Naive thymus-derived CD4-positive, alpha-beta T cell (primary cell): ENCODE results near the gene AP2S1. TPM values are rescaled to one million over a fixed set of nuclear protein-coding genes. Genes with fewer than 3 reads are reported as not detected.

Source experiments
- ATAC-seq: fragments of 150-1000 bp; cut with Tn5 transposase; 2 replicates; pipeline ENCODE4 v1.10.0; 2021; ENCODE audit warnings: mild to moderate bottlenecking, moderate library complexity
- CTCF ChIA-PET: fragments of 350-600 bp; sonication (Branson Sonifier 250); formaldehyde crosslinking; loops from one replicate; lab custom pipeline; 2021; ENCODE audit warnings: antibody characterized with exemption; lab: Charles Lee
- POLR2A ChIA-PET: fragments of 350-600 bp; sonication (Branson Sonifier 250); formaldehyde crosslinking; loops from one replicate; lab custom pipeline; 2021; ENCODE audit warnings: antibody characterized with exemption, inconsistent platforms; lab: Charles Lee
- DNase-seq, 9 donors: peaks; one replicate each; pipeline versions ENCODE4 v3.0.0 to v3.0.0-alpha.2; 2020 to 2022; ENCODE audit warnings: mixed read lengths in 1 of 9
- H3K27ac ChIP-seq: one replicate; pipeline ENCODE4 v1.7.0; 2013; ENCODE audit warnings: mild to moderate bottlenecking, low read depth, low read length, moderate library complexity
- H3K27me3 ChIP-seq, 2 donors: one replicate each; pipeline ENCODE4 v1.7.0; 2013; ENCODE audit warnings: low read length in 2 of 2, mild to moderate bottlenecking in 2 of 2, moderate library complexity in 2 of 2; ENCODE audit not compliant: control insufficient read depth in 2 of 2, insufficient read depth in 2 of 2
- H3K36me3 ChIP-seq, 3 experiments: 1 replicate in 2 of 3; 2 replicates in 1 of 3; pipeline ENCODE4 v1.7.0; 2013; ENCODE audit warnings: low read length in 3 of 3, mild to moderate bottlenecking in 3 of 3, moderate library complexity in 1 of 3; ENCODE audit not compliant: insufficient read depth in 3 of 3, control insufficient read depth in 2 of 3
- H3K4me1 ChIP-seq, 2 donors: one replicate each; pipeline ENCODE4 v1.7.0; 2013; ENCODE audit warnings: low read length in 2 of 2, mild to moderate bottlenecking in 2 of 2, moderate library complexity in 1 of 2; ENCODE audit not compliant: control insufficient read depth in 2 of 2, insufficient read depth in 2 of 2
- H3K4me3 ChIP-seq: 2 replicates; pipeline ENCODE4 v1.7.0; 2013; ENCODE audit warnings: mild to moderate bottlenecking, low read length
- H3K9me3 ChIP-seq, 3 experiments: 1 replicate in 2 of 3; 2 replicates in 1 of 3; pipeline ENCODE4 v1.7.0; 2013; ENCODE audit warnings: low read length in 3 of 3; ENCODE audit not compliant: control insufficient read depth in 2 of 3
- H3K27ac Mint-ChIP-seq, 9 donors: one replicate each; pipeline ENCODE4 v1.8.0; 2020 to 2022; ENCODE audit warnings: mixed read lengths in 9 of 9, mild to moderate bottlenecking in 8 of 9, moderate library complexity in 5 of 9, inconsistent platforms in 2 of 9
- H3K27me3 Mint-ChIP-seq, 5 donors: one replicate each; pipeline ENCODE4 v1.8.0; 2021 to 2022; ENCODE audit warnings: mixed read lengths in 5 of 5, mild to moderate bottlenecking in 1 of 5
- H3K36me3 Mint-ChIP-seq, 5 donors: one replicate each; pipeline ENCODE4 v1.8.0; 2020 to 2022; ENCODE audit warnings: mixed read lengths in 5 of 5, mild to moderate bottlenecking in 3 of 5, inconsistent platforms in 1 of 5
- H3K4me1 Mint-ChIP-seq, 7 donors: one replicate each; pipeline ENCODE4 v1.8.0; 2020 to 2022; ENCODE audit warnings: mixed read lengths in 7 of 7, mild to moderate bottlenecking in 3 of 7, inconsistent platforms in 1 of 7
- H3K4me3 Mint-ChIP-seq, 10 donors: one replicate each; pipeline ENCODE4 v1.8.0; 2020 to 2022; ENCODE audit warnings: mild to moderate bottlenecking in 10 of 10, mixed read lengths in 10 of 10, moderate library complexity in 6 of 10, inconsistent platforms in 2 of 10
- H3K9me3 Mint-ChIP-seq, 11 donors: one replicate each; pipeline ENCODE4 v1.8.0; 2020 to 2022; ENCODE audit warnings: mixed read lengths in 11 of 11, mild to moderate bottlenecking in 4 of 11, inconsistent platforms in 1 of 11, moderate library complexity in 1 of 11
- intact Hi-C, 2 donors: fragments of 100-400 bp; cut with micrococcal nuclease; formaldehyde crosslinking; loops; one replicate each; pipeline ENCODE4 v1.15.1; 2023
- polyA plus RNA-seq, 2 donors: library from polyadenylated mRNA; unstranded; fragments of 300-500 nt; fragmentation: Illumina TruSeq; gene quantifications; one replicate each; pipeline ENCODE4 v1.2.3, GENCODE V29; 2021
- total RNA-seq, 6 experiments: library from RNA in 5 of 6; stranded (reverse) in 5 of 6; gene quantifications; 1 replicate in 5 of 6; 2 replicates in 1 of 6; pipeline ENCODE4 v1.2.3 and lab custom pipeline; 2021 to 2026

The AP2S1 gene
- total and polyA plus RNA-seq, 7 experiments from 2014 or later, result 34.4 to 116 (median 60.1) TPM

DNA sequence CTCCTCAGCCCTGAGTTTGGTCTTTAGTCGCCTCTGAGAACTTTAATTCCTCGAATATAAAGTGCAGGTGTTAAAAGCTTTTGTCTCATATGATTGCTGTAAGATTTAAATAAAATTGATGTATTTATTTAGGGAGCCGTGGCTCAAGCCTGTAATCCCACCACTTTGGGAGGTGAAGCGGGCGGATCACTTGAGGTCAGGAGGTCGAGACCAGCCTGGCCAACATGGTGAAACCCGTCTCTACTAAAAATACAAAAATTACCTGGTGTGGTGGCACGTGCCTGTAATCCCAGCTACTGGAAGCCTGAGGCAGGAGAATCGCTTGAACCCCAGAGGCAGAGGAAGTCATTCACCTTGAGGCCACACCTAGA lies 61.7 kb downstream of the AP2S1 start:
- peaks cover 30 to 42% of the 10 kb centered on the region in 2 donors for H3K4me1 ChIP-seq
- intact Hi-C loops, result loop anchor here (1.0 to 10.0 kb wide), 7 partner anchors 32 to 486 kb away; partner anchors contain the start of genes ZC3H4 (in 2 of the 2), AP2S1 (in 1 of the 2), FKRP (in 1 of the 2) and INAFM1 (in 1 of the 2)
- H3K4me3 ChIP-seq, result peak overlapping the region; percentile 77

DNA sequence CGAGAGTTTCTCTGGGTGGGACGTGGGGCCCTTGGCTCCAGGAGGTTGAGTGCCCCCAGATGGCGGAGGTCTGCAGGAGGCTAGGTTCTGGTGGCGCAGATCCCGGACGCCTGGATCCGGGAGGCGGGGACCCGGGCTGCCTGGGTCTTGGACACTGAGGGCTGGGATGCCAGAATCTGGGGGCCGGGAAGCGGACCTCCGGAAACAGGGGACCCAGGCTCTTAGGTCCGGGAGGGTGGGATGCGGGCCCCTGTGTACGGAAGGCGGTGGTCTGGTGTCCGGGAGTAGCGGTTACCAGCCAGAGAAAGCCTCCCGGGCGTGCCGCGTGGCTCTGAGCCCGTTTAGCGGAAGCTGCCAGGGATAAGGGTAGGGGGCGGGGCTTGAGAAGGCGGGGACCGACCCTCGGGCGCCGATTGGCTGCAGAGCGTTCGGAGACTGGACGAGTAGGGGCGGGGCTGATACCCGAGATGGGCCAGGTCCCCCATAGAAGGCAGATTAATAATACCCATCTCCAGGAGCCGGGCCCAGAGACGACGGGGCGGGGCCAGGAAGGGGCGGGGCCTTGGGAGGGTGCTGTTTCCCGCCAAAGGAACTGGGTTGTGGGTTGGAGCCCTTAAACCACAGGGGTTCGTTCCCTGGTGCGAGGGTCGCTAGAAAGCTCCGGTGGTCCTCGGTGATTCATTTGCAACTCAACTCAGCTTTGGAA lies 62.2 kb downstream of the AP2S1 start, which contains the start of gene SLC1A5:
SLC1A5 (minus strand) TSS at position 333 of the 706 bp plus-strand sequence. CDS start 629 bp downstream, outside the sequence.
- Histone ChIP-seq H3K27ac (peak within 1 kb of the TSS; percentile 62), H3K36me3 (no peaks in the 10 kb centered on the region), H3K9me3 (no peaks in the 10 kb centered on the region), H3K4me3 (peak within 1 kb of the TSS; percentile 77), H3K27me3 (no peaks in the 10 kb centered on the region), H3K4me1 (peaks cover 31 to 44% of the 10 kb centered on the region in 2 donors)
- H3K9me3 Mint-ChIP-seq, result no peaks in the 10 kb centered on the region
- CTCF ChIA-PET, result interaction anchor here (0.5 to 2.2 kb wide), 5 partner anchors 8 to 336 kb away, joined by 3 to 7 read pairs (median 4); no protein-coding TSS in a partner anchor
- peak; percentile 93 for ATAC-seq
- peak within 1 kb of the TSS; percentile 85 to 91 (median 89) for H3K4me3 Mint-ChIP-seq
- peaks cover 19 to 72% (median 60%) of the 10 kb centered on the region in 7 donors for H3K4me1 Mint-ChIP-seq
- H3K27ac Mint-ChIP-seq, result peak within 1 kb of the TSS; percentile 25 to 92 (median 86)
- POLR2A ChIA-PET, result interaction anchor here (1.0 to 3.4 kb wide), 5 partner anchors 30 to 43 kb away, joined by 3 to 14 read pairs (median 3); no protein-coding TSS in a partner anchor
- H3K36me3 Mint-ChIP-seq, result peaks cover 0 to 32% (median 0%) of the 10 kb centered on the region in 5 donors
- DNase-seq, result peak; percentile 77 to 98 (median 84)
- intact Hi-C loops, result loop anchor here (1.0 to 10.0 kb wide), 7 partner anchors 33 to 486 kb away; partner anchors contain the start of genes ZC3H4 (in 2 of the 2), AP2S1 (in 1 of the 2), FKRP (in 1 of the 2) and INAFM1 (in 1 of the 2)
- H3K27me3 Mint-ChIP-seq, result peaks cover 0 to 3% (median 0%) of the 10 kb centered on the region in 5 donors

More for the DNA sequence above, 61.7 kb downstream of the AP2S1 start:
- CTCF ChIA-PET, result interaction anchor here (0.5 to 2.2 kb wide), 4 partner anchors 33 to 335 kb away, joined by 3 to 7 read pairs (median 5); no protein-coding TSS in a partner anchor
- Histone ChIP-seq H3K9me3 (no peaks in the 10 kb centered on the region), H3K27me3 (no peaks in the 10 kb centered on the region), H3K27ac (peak overlapping the region; percentile 62), H3K36me3 (no peaks in the 10 kb centered on the region)
- H3K27me3 Mint-ChIP-seq, result peaks cover 0 to 8% (median 0%) of the 10 kb centered on the region in 5 donors
- H3K36me3 Mint-ChIP-seq, result peaks cover 0 to 27% (median 0%) of the 10 kb centered on the region in 5 donors
- POLR2A ChIA-PET, result interaction anchor here (1.1 to 3.4 kb wide), 3 partner anchors 32 to 44 kb away, joined by 3 to 14 read pairs (median 3); no protein-coding TSS in a partner anchor
- peak overlapping the region; percentile 85 to 91 (median 89) for H3K4me3 Mint-ChIP-seq
- peaks cover 19 to 67% (median 54%) of the 10 kb centered on the region in 7 donors for H3K4me1 Mint-ChIP-seq
- no peaks in the 10 kb centered on the region for H3K9me3 Mint-ChIP-seq
- DNase-seq, result no peak
- H3K27ac Mint-ChIP-seq, result peak overlapping the region in 8 of 9 donors; percentile 25 to 88 (median 78)
- ATAC-seq, result no peak

Other genes with a start within 250 kb of the AP2S1 start
- 100 to 1,000 TPM; 203 to 517 (median 266) TPM for gene CALM3, start 249.5 kb downstream of the AP2S1 start, total RNA-seq
- gene CALM3, start 249.5 kb downstream of the AP2S1 start, polyA plus RNA-seq, result 100 to 1,000 TPM; 242 to 254 TPM
- gene PTGIR, start 225.8 kb downstream of the AP2S1 start, total RNA-seq, result 10 to 100 TPM in 1 of 5 experiments, 1 to 10 TPM in 4; 4.2 to 99.1 (median 4.9) TPM
- 10 to 100 TPM in 1 of 2 donors, 1 to 10 TPM in 1; 5.1 to 13.2 TPM for gene PTGIR, start 225.8 kb downstream of the AP2S1 start, polyA plus RNA-seq
- gene GNG8, start 214.6 kb downstream of the AP2S1 start, total RNA-seq, result 10 to 100 TPM in 1 of 5 experiments, 1 to 10 TPM in 1, not detected in 3; 3.2 to 12.3 TPM
- 1 to 10 TPM in 1 of 2 donors, not detected in 1; 9.7 TPM for gene GNG8, start 214.6 kb downstream of the AP2S1 start, polyA plus RNA-seq
- gene DACT3, start 189.7 kb downstream of the AP2S1 start, total RNA-seq, result 1 to 10 TPM in 1 of 5 experiments, under 1 TPM in 3, not detected in 1; 0.11 to 1.3 (median 0.34) TPM
- gene DACT3, start 189.7 kb downstream of the AP2S1 start, polyA plus RNA-seq, result under 1 TPM in 1 of 2 donors, not detected in 1; 0.07 TPM
- gene PRKD2, start 133.7 kb downstream of the AP2S1 start, total RNA-seq, result 100 to 1,000 TPM; 120 to 181 (median 123) TPM
- gene PRKD2, start 133.7 kb downstream of the AP2S1 start, polyA plus RNA-seq, result 100 to 1,000 TPM in 1 of 2 donors, 10 to 100 TPM in 1; 39.5 to 105 TPM
- 10 to 100 TPM; 17.5 to 29.8 (median 21.2) TPM for gene FKRP, start 104.8 kb downstream of the AP2S1 start, total RNA-seq
- 1 to 10 TPM; 1.8 to 6.8 TPM for gene FKRP, start 104.8 kb downstream of the AP2S1 start, polyA plus RNA-seq
- gene STRN4, start 104.4 kb downstream of the AP2S1 start, total RNA-seq, result 100 to 1,000 TPM in 2 of 5 experiments, 10 to 100 TPM in 3; 81.3 to 120 (median 90.4) TPM
- gene STRN4, start 104.4 kb downstream of the AP2S1 start, polyA plus RNA-seq, result 10 to 100 TPM; 16.2 to 30.9 TPM
- 100 to 1,000 TPM in 1 of 5 experiments, 10 to 100 TPM in 1, 1 to 10 TPM in 3; 3.5 to 120 (median 5.3) TPM for gene SLC1A5, start 62.3 kb downstream of the AP2S1 start, total RNA-seq
- 1 to 10 TPM; 1.1 to 5.6 TPM for gene SLC1A5, start 62.3 kb downstream of the AP2S1 start, polyA plus RNA-seq
- 10 to 100 TPM; 22.2 to 29.4 (median 24.5) TPM for gene ARHGAP35, start 10.2 kb upstream of the AP2S1 start, total RNA-seq
- 1 to 10 TPM; 2.3 to 4.8 TPM for gene ARHGAP35, start 10.2 kb upstream of the AP2S1 start, polyA plus RNA-seq
- 1 to 10 TPM in 1 of 5 experiments, under 1 TPM in 2, not detected in 2; 0.27 to 1.2 (median 0.61) TPM for gene NPAS1, start 169.0 kb upstream of the AP2S1 start, total RNA-seq
- gene NPAS1, start 169.0 kb upstream of the AP2S1 start, polyA plus RNA-seq, result under 1 TPM; 0.48 to 0.58 TPM
- 10 to 100 TPM; 23.1 to 46.3 (median 26.0) TPM for gene TMEM160, start 197.8 kb upstream of the AP2S1 start, total RNA-seq
- gene TMEM160, start 197.8 kb upstream of the AP2S1 start, polyA plus RNA-seq, result 100 to 1,000 TPM; 131 TPM